Omental fat pad (tissue), 4 donors: Measurements from ENCODE around the gene OXGR1. TPM values are rescaled to one million over a fixed set of nuclear protein-coding genes. Genes with fewer than 3 reads are reported as not detected.

Experiments used
- ATAC-seq: fragments of 150-250 bp; one replicate; pipeline ENCODE4 v1.9.1; 2016; ENCODE audit warnings: mild to moderate bottlenecking, moderate library complexity; ENCODE audit not compliant: low FRiP score
- DNase-seq: peaks from one replicate; pipeline ENCODE4 v3.0.0-alpha.2; 2019; ENCODE audit warnings: low spot score
- CTCF ChIP-seq, 3 donors: fragments of 450-650 bp; IDR thresholded peaks; one replicate each; pipeline ENCODE4 v1.5.1; 2016 to 2017; ENCODE audit warnings: antibody characterized with exemption in 3 of 3, mild to moderate bottlenecking in 3 of 3, moderate library complexity in 2 of 3
- total RNA-seq, 4 donors: library from RNA; depleted of rRNA; stranded (reverse); fragments of >200 nt; gene quantifications; one replicate each; pipeline ENCODE4 v1.1.0, GENCODE V29; 2016

Gene OXGR1
- total RNA-seq, 4 donors from 2014 or later = 0.37 to 5.4 (median 1.1) TPM

- no peak for DNase-seq
- no peak for TF ChIP-seq CTCF (IDR thresholded peaks at IDR 0.05)
- ATAC-seq = no peak
Observed at GRCh38 chr13:97004886-97005285, 10.6 kb upstream of the OXGR1 start.

- no peak for TF ChIP-seq CTCF (IDR thresholded peaks at IDR 0.05)
- DNase-seq (no peak), ATAC-seq (no peak)
Observed at GRCh38 chr13:97004096-97004876, 10.0 kb upstream of the OXGR1 start.

- DNase-seq (no peak), ATAC-seq (no peak)
- no peak for TF ChIP-seq CTCF (IDR thresholded peaks at IDR 0.05)
Observed at GRCh38 chr13:97003071-97003470, 8.8 kb upstream of the OXGR1 start.

- TF ChIP-seq CTCF (IDR thresholded peaks at IDR 0.05) = no peak
- no peak for ATAC-seq
- DNase-seq = no peak
Observed at GRCh38 chr13:97002581-97002980, 8.3 kb upstream of the OXGR1 start.

GRCh38 chr13:97001636-97002035 is 7.4 kb upstream of the OXGR1 start:
- no peak for TF ChIP-seq CTCF (IDR thresholded peaks at IDR 0.05)
- no peak for ATAC-seq
- DNase-seq = no peak

- TF ChIP-seq CTCF (IDR thresholded peaks at IDR 0.05) = no peak
- ATAC-seq (no peak), DNase-seq (no peak)
Observed at GRCh38 chr13:97000295-97000925, 6.1 kb upstream of the OXGR1 start.

GRCh38 chr13:96999091-96999490 is 4.8 kb upstream of the OXGR1 start:
- ATAC-seq (no peak), DNase-seq (no peak)
- no peak for TF ChIP-seq CTCF (IDR thresholded peaks at IDR 0.05)
